Kidney (tissue), 14 donors: Measurements from ENCODE around the gene PRKN. TPM values are rescaled to one million over a fixed set of nuclear protein-coding genes. Genes with fewer than 3 reads are reported as not detected.
A peak's percentile ranks its signal among the peaks of the same experiment; 100 is the strongest.

ENCODE experiments used
- DNase-seq, 5 donors: peaks; one replicate each; pipeline ENCODE4 v3.0.0-alpha.2; 2013 to 2020
- FAIRE-seq: peaks from 2 replicates; lab custom pipeline; 2012; peaks lifted over from hg19 to GRCh38; lab: Jason Lieb, UNC
- H3K27ac ChIP-seq, 2 donors: one replicate each; pipeline ENCODE4 v1.7.0; 2013; ENCODE audit warnings: low read depth in 2 of 2, low read length in 2 of 2, inconsistent platforms in 1 of 2
- H3K27me3 ChIP-seq: one replicate; pipeline ENCODE4 v1.7.1; 2013; ENCODE audit warnings: low read length, inconsistent platforms; ENCODE audit not compliant: control insufficient read depth, insufficient read depth
- H3K36me3 ChIP-seq, 3 donors: one replicate each; pipeline versions ENCODE4 v1.7.0 to v1.7.1; 2013; ENCODE audit warnings: low read length in 3 of 3, control low read depth in 1 of 3, inconsistent platforms in 1 of 3; ENCODE audit not compliant: insufficient read depth in 3 of 3, control insufficient read depth in 2 of 3
- H3K4me1 ChIP-seq, 3 donors: one replicate each; pipeline versions ENCODE4 v1.7.0 to v1.7.1; 2013; ENCODE audit warnings: low read length in 3 of 3, inconsistent platforms in 1 of 3, low read depth in 1 of 3; ENCODE audit not compliant: control insufficient read depth in 2 of 3, insufficient read depth in 2 of 3
- H3K4me3 ChIP-seq, 3 donors: one replicate each; pipeline versions ENCODE4 v1.7.0 to v1.8.1; 2013; ENCODE audit warnings: low read length in 3 of 3, control low read depth in 1 of 3, inconsistent platforms in 1 of 3
- H3K9ac ChIP-seq, 3 donors: one replicate each; pipeline versions ENCODE4 v1.7.0 to v1.7.1; 2013; ENCODE audit warnings: low read length in 3 of 3, control low read depth in 1 of 3, inconsistent platforms in 1 of 3
- H3K9me3 ChIP-seq, 3 donors: one replicate each; pipeline versions ENCODE4 v1.7.0 to v1.7.1; 2013; ENCODE audit warnings: low read length in 3 of 3, control low read depth in 1 of 3, inconsistent platforms in 1 of 3; ENCODE audit not compliant: control insufficient read depth in 2 of 3, insufficient read depth in 1 of 3
- CTCF ChIP-seq: IDR thresholded peaks from 3 replicates; pipeline ENCODE4 v1.5.1; 2012; ENCODE audit warnings: mild to moderate bottlenecking, moderate library complexity, borderline replicate concordance; ENCODE audit not compliant: insufficient read depth; ENCODE audit errors: extremely low read depth
- intact Hi-C: fragments of 100-400 bp; cut with DNase I; formaldehyde crosslinking; loops from one replicate; pipeline ENCODE4 v1.11.1; 2022
- polyA plus RNA-seq: library from polyadenylated mRNA; stranded (reverse); fragments of 350-450 nt; fragmentation: Illumina TruSeq; extraction: RNeasy Lipid Tissue Mini Kit (QIAGEN cat#74804); gene quantifications from one replicate; pipeline ENCODE4 v1.2.3, GENCODE V29; 2014; ENCODE audit warnings: low read depth, low replicate concordance; ENCODE audit not compliant: insufficient read depth
- total RNA-seq: library from RNA; stranded (reverse); fragmentation: NEBNext Ultra II Directional; extraction: Animal tissue kit (Norgen Biotek cat#: 25700); gene quantifications from one replicate; pipeline ENCODE4 v1.2.1, GENCODE V29; 2021
- donor health status: control.
- donor health status: control.
- donor health status: control.
- donor health status: control.
- donor health status: control.
- donor health status: DM: yes; HTN: yes; CAD: no.
- donor health status: Normal renal cell carcinoma (clear cell type).

The PRKN gene
- total and polyA plus RNA-seq, 2 donors from 2014 or later: 8.6 to 10.4 TPM

GRCh38 chr6:162014069-162014811 lies 713.3 kb downstream of the PRKN start:
- no peak for TF ChIP-seq CTCF
- H3K36me3 ChIP-seq: no peaks in the 10 kb centered on the region
- intact Hi-C loops: no loop called here

GRCh38 chr6:162005372-162005771 lies 722.2 kb downstream of the PRKN start:
- no peak for FAIRE-seq
- H3K9ac ChIP-seq: no peak overlapping the region
- no peaks in the 10 kb centered on the region for H3K4me1 ChIP-seq
- intact Hi-C loops: no loop called here
- no peak overlapping the region for H3K4me3 ChIP-seq
- no peaks in the 10 kb centered on the region for H3K36me3 ChIP-seq
- H3K27me3 ChIP-seq: no peaks in the 10 kb centered on the region
- peaks cover 0 to 2% (median 0%) of the 10 kb centered on the region in 3 donors for H3K9me3 ChIP-seq
- no peak for DNase-seq
- no peak overlapping the region for H3K27ac ChIP-seq
- TF ChIP-seq CTCF: no peak

More at GRCh38 chr6:162014069-162014811, 713.3 kb downstream of the PRKN start:
- Histone ChIP-seq H3K27me3 (no peaks in the 10 kb centered on the region), H3K4me3 (no peak overlapping the region), H3K9ac (no peak overlapping the region), H3K4me1 (no peaks in the 10 kb centered on the region), H3K9me3 (no peaks in the 10 kb centered on the region), H3K27ac (no peak overlapping the region)
- peak in 3 of 5 donors; percentile 31 to 51 (median 38) for DNase-seq
- FAIRE-seq: no peak

GRCh38 chr6:161996783-161997182 lies 730.8 kb downstream of the PRKN start:
- DNase-seq (no peak), FAIRE-seq (no peak)
- no peak for TF ChIP-seq CTCF
- Histone ChIP-seq H3K9me3 (peaks cover 0 to 10% (median 3%) of the 10 kb centered on the region in 3 donors), H3K36me3 (no peaks in the 10 kb centered on the region), H3K9ac (no peak overlapping the region), H3K27me3 (no peaks in the 10 kb centered on the region), H3K4me1 (no peaks in the 10 kb centered on the region), H3K27ac (no peak overlapping the region), H3K4me3 (no peak overlapping the region)
- intact Hi-C loops: no loop called here
